ENCODE results near the gene ATRX.

ATRX gene

DNA sequence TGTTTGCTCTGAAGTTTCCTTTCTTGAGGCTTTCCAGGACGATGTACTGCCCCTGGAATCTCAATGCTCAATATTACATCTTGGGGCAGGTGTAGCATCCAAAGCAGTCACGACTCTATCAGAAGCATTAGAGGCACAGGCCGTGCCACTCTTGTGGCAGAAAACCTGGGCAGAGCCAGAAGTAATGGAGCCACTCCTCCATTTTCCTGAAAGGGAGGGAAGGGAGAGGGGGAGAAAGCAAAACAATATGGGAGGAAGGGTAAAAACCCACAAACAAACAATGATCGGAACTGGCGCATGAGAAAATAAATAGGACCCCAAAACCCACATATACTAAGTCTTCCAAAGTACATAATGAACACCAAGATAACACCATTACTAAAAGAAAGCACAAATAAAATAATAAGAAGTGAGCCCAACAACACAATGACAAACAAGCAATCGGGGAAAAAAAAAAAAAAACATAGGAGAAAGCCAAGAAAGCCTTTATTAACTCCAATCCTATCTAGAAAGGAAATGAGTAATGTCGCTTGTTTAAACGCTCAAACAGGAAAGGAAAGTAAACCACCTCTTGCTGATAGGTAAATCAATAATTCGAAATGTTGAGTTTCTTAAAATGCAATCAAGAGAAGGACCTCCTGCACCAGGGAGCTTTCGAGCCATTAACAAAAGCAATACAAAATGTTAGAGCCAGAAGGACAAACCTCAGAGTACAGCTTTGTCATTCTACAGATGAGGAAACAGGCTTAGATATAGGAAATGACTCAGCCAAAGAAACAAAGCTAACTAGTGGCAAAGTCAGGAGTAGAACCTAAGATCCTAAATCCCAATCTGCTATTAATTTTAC, 117.4 kb downstream of the ATRX start:
- TF ChIP-seq GATA3 (IDR thresholded peaks at IDR 0.05; ENCODE audit: low read depth, low read length) (no peak), GATA2 (IDR thresholded peaks at IDR 0.05; ENCODE audit: low read depth, low read length) (no peak)

DNA sequence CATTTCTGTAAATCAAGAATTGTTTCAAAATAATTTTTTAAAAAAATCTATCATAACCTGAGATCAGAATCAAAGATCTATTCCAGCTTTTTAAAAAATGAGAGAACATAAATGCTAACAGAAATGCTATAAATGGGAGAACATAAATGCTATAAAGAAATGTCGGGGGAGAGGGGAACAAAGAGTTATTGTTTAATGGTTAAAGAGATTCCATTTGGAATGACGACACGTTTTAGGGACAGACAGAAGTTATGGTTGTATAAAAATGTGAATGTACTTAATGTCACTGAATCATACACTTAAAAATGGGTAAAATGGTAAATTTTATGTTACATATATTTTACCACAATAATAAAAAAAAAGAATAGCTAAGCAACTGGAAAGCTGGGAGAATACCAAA, 127.1 kb downstream of the ATRX start:
- TF ChIP-seq GATA3 (IDR thresholded peaks at IDR 0.05; ENCODE audit: low read depth, low read length) (no peak), GATA2 (IDR thresholded peaks at IDR 0.05; ENCODE audit: low read depth, low read length) (no peak)

DNA sequence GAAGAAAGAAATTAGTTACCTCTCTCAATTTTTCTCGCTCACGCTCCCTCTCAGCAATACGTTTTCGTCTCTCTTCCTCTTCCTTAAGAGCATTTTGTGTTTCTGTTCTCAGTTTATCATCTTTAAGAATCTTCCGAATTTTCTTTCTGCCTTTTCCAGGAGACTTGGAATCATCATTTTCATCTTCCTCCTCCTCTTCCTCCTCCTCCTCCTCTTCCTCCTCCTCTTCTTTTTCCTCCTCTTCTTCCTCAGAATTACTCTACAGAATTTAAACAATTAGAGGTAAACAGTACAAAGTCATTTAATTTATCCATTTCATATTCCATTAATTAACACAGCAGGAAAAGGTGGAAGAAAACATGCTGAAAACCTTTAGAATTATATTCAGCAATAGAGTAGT, 133.9 kb downstream of the ATRX start:
- no peak for TF ChIP-seq GATA3 (IDR thresholded peaks at IDR 0.05; ENCODE audit: low read depth, low read length)
- no peak for TF ChIP-seq GATA2 (IDR thresholded peaks at IDR 0.05; ENCODE audit: low read depth, low read length)

DNA sequence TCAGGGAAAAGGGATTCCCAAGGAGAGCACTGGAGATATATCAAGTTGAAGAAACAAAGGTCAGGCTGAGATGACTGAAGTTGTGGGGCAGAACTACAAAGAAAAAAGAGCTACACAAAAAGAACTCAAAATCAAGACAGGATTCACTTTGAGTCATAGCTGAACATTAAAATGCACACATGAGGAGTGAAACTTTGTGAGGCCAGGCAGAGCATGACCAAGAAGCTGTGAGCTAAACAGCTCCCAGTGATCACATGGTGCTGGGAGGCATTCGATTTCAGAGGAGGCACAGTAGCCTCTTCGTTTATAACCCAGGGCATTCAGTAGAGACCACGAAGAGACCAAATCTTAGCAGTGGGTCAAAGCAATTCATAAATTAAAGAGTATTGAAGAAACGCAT, 145.3 kb downstream of the ATRX start:
- TF ChIP-seq GATA3 (IDR thresholded peaks at IDR 0.05; ENCODE audit: low read depth, low read length) = no peak
- no peak for TF ChIP-seq GATA2 (IDR thresholded peaks at IDR 0.05; ENCODE audit: low read depth, low read length)

DNA sequence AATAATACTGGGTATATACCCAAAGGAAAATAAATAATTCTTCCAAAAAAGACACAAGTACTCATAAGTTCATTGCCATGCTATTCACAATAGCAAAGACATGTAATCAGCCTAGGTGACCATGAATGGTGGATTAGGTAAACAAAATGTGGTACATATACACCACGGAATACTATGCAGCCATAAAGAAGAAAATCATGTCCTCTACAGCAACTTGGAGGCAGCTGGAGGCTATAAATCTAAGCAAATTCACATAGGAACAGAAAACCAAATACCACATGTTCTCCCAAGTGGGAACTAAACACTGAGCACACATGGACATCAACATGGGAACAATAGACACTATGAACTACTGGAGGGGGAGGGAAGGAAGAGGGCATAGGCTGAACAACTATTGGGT, 146.2 kb downstream of the ATRX start:
- TF ChIP-seq GATA2 (IDR thresholded peaks at IDR 0.05; ENCODE audit: low read depth, low read length) (no peak), GATA3 (IDR thresholded peaks at IDR 0.05; ENCODE audit: low read depth, low read length) (no peak)

DNA sequence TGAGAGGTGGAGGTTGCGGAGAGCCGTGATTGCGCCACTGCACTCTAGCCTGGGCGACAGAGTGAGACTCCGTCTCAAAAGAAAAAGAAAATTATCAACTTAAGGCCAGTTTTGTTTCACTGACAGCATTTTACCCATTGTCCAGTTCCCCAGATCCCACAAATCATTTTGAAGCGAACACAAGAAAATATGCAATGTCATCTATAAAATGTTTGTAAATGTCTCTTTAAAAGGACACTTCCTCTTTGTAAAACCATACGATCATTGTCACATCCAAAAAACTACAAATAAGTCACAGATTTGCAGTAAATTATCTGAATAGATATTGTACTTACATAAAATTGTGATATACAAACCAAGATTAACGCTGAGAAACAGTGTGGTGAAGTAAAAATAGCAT, 147.6 kb downstream of the ATRX start:
- TF ChIP-seq GATA3 (IDR thresholded peaks at IDR 0.05; ENCODE audit: low read depth, low read length) (no peak), GATA2 (IDR thresholded peaks at IDR 0.05; ENCODE audit: low read depth, low read length) (no peak)

DNA sequence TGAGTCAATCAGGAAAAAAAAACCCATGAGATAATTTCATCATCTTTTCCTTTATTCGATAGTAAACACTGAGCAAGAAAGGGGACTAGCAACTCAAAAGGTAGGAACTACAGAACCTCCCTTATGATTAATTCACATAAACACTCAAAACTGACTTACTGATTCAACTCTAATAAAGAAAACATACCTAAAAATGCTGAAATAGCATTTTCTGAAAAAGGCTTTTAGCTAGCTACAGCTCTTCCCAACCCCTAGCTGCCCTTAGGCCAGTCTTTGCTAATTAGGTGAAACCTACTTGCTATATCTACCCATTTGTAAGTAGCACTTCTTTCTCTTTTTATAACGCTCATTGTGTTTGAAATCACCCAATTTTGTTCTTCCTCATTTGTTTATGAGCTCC, 150.6 kb downstream of the ATRX start:
- TF ChIP-seq GATA3 (IDR thresholded peaks at IDR 0.05; ENCODE audit: low read depth, low read length) (no peak), GATA2 (IDR thresholded peaks at IDR 0.05; ENCODE audit: low read depth, low read length) (no peak)

DNA sequence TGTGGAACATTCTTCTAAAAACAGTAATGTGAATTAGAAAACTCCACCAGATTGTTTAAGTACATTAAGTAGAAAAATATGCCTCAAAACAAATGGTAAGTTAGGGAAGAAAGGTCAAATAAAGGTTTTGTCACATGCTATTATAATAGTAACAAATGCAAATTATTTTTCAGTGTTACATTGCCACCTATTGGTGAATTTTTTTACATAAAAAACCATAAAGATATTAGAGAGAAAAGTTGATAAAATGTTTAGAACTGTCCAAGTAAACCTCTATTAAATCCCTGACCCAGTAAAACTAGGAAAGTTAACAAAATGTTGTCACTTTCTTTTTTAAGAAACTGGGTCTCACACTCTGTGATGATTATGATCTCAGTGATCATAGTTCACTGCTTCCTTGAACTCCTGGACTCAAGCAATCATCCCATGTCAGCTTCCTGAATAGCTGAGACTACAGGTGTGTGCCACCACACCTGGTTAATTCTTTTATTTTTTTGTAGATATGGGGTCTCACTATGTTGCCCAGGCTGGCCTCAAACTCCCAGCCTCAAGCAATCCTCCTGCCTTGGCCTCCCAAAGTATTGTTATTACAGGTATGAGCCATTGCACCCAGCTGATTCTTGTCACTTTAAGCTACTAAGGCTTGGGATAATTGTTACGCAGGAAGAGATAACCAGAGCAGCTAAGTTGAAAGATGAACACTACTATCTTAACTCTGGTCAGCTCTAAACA, 157.6 kb downstream of the ATRX start:
- TF ChIP-seq GATA3 (IDR thresholded peaks at IDR 0.05; ENCODE audit: low read depth, low read length) (no peak), GATA2 (IDR thresholded peaks at IDR 0.05; ENCODE audit: low read depth, low read length) (no peak)

DNA sequence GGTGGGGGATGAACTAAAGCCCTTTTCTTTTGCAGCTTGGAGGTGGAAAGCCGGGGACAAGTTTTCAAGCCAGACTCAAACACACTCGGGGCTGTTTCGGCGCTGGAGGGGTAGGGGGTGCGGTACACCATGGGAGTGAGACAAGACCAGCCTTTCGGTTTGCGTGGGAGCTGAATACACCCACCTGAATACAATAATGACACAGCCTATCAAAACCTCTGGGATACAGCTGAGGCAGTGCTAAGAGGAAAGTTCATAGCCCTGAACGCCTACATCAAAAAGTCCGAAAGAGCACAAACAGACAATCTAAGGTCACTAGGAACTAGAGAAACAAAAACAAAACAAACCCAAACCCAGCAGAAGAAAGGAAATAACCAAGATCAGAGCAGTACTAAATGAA, 163.3 kb downstream of the ATRX start:
- TF ChIP-seq GATA2 (IDR thresholded peaks at IDR 0.05; ENCODE audit: low read depth, low read length) (no peak), GATA3 (IDR thresholded peaks at IDR 0.05; ENCODE audit: low read depth, low read length) (no peak)

DNA sequence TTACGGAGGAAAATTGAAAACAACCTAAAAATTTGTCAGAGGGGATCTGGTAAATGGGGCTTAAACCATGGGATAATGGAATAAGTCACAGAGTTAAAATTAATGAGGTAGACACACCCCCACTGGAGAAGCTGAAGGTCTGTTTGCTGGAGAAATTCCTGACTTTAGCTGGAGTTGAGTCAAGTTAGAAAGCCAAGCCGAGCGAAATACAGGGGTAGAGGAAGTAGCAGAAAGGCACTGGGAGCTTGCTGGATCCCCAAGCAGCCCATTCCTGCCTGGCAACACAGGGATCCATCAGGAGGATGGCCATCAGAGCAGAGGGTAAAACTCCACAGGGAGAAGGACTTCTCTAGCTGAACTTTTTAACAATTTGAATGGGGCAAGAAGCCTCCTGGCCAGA, 163.8 kb downstream of the ATRX start:
- no peak for TF ChIP-seq GATA3 (IDR thresholded peaks at IDR 0.05; ENCODE audit: low read depth, low read length)
- TF ChIP-seq GATA2 (IDR thresholded peaks at IDR 0.05; ENCODE audit: low read depth, low read length) = no peak

DNA sequence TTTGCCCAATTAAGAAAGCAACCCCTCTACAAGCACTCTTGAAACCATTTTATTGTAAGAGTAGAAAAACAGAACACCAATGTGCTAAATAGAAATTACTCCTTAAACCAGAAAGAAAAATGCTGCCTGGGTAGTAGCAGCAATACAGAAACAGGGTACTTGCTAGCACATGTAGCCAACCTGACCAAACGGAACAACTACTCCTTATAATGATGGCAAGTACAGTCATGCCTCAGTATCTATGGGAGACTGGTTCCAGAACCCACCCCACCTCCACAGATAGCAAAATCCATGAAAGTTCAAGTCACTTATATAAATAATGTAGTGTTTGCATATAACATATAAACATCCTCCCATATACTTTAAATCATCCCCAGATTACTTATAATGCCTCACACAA, 168.8 kb downstream of the ATRX start:
- TF ChIP-seq GATA2 (IDR thresholded peaks at IDR 0.05; ENCODE audit: low read depth, low read length) = no peak

DNA sequence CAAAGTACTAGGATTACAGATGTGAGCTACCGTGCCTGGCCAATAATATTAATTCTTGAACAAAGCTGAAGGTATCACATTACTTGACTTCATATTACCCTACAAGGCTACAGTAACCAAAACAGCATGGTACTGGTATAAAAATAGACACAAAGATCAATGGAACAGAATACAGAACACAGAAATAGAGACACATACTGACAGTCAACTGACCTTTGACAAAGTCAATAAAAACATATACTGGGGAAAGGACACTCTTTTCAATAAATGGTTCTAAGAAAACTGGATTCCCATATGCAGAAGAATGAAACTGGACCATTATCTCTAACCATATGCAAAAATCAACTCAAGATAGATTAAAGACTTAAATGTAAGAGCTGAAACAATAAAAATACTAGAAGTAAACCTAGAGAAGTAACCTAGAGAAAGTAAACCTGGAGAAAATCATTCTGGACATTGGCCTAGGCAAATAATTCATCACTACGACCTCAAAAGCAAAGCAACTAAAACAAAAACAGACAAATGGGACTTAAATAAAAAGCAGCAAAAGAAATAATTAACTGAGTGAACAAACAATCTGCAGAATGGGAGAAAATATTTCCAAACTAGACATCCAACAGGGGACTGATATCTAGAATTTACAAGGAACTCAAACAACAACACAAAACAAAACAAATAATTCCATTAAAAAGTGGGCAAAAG, 182.2 kb downstream of the ATRX start:
- no peak for TF ChIP-seq GATA3 (IDR thresholded peaks at IDR 0.05; ENCODE audit: low read depth, low read length)
- no peak for TF ChIP-seq GATA2 (IDR thresholded peaks at IDR 0.05; ENCODE audit: low read depth, low read length)

DNA sequence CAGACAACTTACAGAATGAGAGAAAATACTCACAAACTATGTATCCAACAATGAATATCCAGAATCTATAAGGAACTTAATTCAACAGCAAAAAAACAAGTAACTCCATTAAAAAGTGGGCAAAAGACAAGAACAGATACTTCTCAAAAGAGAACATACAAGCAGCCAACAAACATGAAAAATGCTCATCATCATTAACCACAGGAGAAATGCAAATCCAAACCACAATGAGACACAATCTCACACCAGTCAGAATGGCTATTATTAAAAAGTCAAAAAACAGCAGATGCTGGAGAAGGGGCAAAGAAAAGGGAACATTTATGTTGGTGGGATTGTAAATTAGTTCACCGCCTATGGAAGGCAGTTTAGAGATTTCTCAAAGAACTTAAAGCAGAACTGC, 188.5 kb downstream of the ATRX start:
- no peak for TF ChIP-seq GATA3 (IDR thresholded peaks at IDR 0.05; ENCODE audit: low read depth, low read length)
- TF ChIP-seq GATA2 (IDR thresholded peaks at IDR 0.05; ENCODE audit: low read depth, low read length) = no peak

DNA sequence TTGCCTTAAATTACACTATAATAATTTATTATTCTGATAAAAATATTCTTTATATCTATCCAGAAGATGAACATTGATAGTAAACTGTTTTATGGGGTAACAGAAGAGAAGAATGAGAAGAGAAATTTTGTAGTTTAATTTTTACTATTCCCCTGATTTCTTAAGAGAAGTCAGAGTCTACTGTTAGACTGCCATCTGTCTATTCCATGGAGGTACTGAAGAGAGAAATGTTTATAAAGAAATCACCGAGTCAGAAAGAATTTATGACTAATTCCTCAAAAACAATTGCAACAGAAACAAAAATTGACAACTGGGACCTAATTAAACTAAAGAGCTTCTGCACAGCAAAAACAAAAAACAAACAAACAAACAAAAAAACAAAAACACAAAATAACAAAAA, 188.9 kb downstream of the ATRX start:
- TF ChIP-seq GATA3 (IDR thresholded peaks at IDR 0.05; ENCODE audit: low read depth, low read length) = no peak
- TF ChIP-seq GATA2 (IDR thresholded peaks at IDR 0.05; ENCODE audit: low read depth, low read length) = no peak

DNA sequence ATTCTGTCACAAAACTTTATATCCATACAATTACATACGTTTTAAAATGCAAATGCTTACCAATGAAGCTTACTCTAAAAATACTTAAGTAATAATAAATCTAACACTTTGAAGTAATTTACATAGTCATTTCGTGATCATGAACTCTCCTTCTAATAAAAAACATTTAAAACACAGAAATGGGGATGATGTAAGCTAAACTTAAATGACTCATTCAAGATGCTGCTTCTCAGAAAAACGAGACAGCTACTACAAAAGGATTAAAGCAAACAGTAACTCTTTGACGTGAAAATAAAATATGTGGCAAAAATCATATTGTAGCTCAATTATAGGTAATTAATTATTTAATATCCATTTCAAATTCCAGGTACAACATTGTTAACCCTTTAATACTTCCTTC, 190.2 kb downstream of the ATRX start:
- no peak for TF ChIP-seq GATA2 (IDR thresholded peaks at IDR 0.05; ENCODE audit: low read depth, low read length)
